Measurements from ENCODE around the gene SLIT3. TPM values are rescaled to one million over a fixed set of nuclear protein-coding genes. Genes with fewer than 3 reads are reported as not detected.

SLIT3 gene
- total RNA-seq, 1 experiment from 2014 or later, result 0.44 TPM

DNA sequence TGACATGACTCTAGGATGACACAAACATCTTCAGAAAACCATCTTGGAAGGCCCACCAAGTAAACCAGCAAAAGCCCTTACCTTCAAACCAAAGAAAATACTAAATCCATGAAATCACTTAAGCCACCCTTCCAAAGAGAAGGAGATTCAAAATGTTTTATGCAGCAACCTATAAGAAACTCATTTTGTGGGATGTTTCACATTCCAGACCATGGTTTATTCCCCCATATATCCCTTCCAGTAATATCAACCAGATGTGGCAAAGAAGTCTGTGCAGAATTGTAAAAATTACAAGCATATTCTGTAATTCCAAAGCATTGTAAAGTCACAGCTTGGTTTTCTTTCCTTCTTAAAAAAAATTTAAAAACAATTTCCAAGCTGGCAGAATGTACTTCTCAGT lies 117.4 kb downstream of the SLIT3 start:
- Histone ChIP-seq H3K9ac (ENCODE audit: low read length) (no peak overlapping the region), H3K36me3 (ENCODE audit: low read depth, low read length) (no peaks in the 10 kb centered on the region), H3K27ac (ENCODE audit: low read length) (no peak overlapping the region), H4K20me1 (ENCODE audit: low read length) (no peaks in the 10 kb centered on the region), H3K9me3 (ENCODE audit: low read length) (no peaks in the 10 kb centered on the region), H3K79me2 (ENCODE audit: low read length) (no peaks in the 10 kb centered on the region), H3F3A (ENCODE audit: low read length, unreplicated experiment) (no peaks in the 10 kb centered on the region), H3K4me1 (ENCODE audit: insufficient read depth, low read length) (no peaks in the 10 kb centered on the region), H2AFZ (ENCODE audit: low read length) (no peak overlapping the region), H3K9me2 (replicated peaks; ENCODE audit: low read length) (no peaks in the 10 kb centered on the region), H3K4me2 (ENCODE audit: low read length) (no peak overlapping the region), H3K27me3 (ENCODE audit: low read length) (peaks cover 16% of the 10 kb centered on the region; the same call in 1 of the 2 replicates), H3K4me3 (ENCODE audit: low read length) (no peak overlapping the region)
- ChIA-PET CTCF (no interaction called here), POLR2A (ENCODE audit: unreplicated experiment) (no interaction called here)
- DNase-seq (no peak), ATAC-seq (no peak)
- no peak for TF ChIP-seq EZH2phosphoT487 (IDR thresholded peaks at IDR 0.05; ENCODE audit: borderline replicate concordance, low read length)
- TF ChIP-seq, protein P1, sequence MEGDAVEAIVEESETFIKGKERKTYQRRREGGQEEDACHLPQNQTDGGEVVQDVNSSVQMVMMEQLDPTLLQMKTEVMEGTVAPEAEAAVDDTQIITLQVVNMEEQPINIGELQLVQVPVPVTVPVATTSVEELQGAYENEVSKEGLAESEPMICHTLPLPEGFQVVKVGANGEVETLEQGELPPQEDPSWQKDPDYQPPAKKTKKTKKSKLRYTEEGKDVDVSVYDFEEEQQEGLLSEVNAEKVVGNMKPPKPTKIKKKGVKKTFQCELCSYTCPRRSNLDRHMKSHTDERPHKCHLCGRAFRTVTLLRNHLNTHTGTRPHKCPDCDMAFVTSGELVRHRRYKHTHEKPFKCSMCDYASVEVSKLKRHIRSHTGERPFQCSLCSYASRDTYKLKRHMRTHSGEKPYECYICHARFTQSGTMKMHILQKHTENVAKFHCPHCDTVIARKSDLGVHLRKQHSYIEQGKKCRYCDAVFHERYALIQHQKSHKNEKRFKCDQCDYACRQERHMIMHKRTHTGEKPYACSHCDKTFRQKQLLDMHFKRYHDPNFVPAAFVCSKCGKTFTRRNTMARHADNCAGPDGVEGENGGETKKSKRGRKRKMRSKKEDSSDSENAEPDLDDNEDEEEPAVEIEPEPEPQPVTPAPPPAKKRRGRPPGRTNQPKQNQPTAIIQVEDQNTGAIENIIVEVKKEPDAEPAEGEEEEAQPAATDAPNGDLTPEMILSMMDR (conservative IDR thresholded peaks at IDR 0.05; ENCODE audit: low read depth, low read length), result no peak
- no peak for TF ChIP-seq EZH2 (IDR thresholded peaks at IDR 0.05; ENCODE audit: low read length, unreplicated experiment)
- no TSS peak for BruUV-seq (replicated peaks)
- intact Hi-C loops (cut with micrococcal nuclease), result no loop called here

DNA sequence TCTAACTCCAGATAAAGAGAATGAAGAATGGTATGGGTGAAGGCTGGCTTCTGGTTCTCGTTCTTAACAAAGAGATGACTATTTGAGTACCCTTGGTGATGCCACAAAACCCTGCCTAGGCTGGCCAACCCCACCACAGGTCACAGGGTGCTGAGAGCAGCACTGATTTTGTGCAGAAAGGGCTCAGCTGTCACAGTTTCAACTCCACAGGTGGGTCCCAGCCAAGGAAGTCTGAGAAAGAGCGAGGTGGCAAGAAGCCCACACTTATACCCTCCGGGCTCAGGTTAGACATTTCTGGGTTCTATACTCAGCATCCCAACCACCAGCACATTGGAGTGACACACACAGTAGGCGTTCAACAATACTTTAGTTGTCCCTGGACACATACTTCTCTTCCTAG lies 118.1 kb downstream of the SLIT3 start:
- POLR2A ChIA-PET (ENCODE audit: unreplicated experiment), result no interaction called here
- no peak overlapping the region for H3K9ac ChIP-seq (ENCODE audit: low read length)
- H3K9me3 ChIP-seq (ENCODE audit: low read length), result no peaks in the 10 kb centered on the region
- DNase-seq (no peak), ATAC-seq (no peak)
- H3K27ac ChIP-seq (ENCODE audit: low read length), result no peak overlapping the region
- H3K79me2 ChIP-seq (ENCODE audit: low read length), result no peaks in the 10 kb centered on the region
- H3F3A ChIP-seq (ENCODE audit: low read length, unreplicated experiment), result no peaks in the 10 kb centered on the region
- H3K9me2 ChIP-seq (replicated peaks; ENCODE audit: low read length), result no peaks in the 10 kb centered on the region
- H3K4me2 ChIP-seq (ENCODE audit: low read length), result no peak overlapping the region
- H4K20me1 ChIP-seq (ENCODE audit: low read length), result no peaks in the 10 kb centered on the region
- no TSS peak for BruUV-seq (replicated peaks)
- no peaks in the 10 kb centered on the region for H3K36me3 ChIP-seq (ENCODE audit: low read depth, low read length)
- intact Hi-C loops (cut with micrococcal nuclease), result no loop called here
- peaks cover 16% of the 10 kb centered on the region; the same call in 1 of the 2 replicates for H3K27me3 ChIP-seq (ENCODE audit: low read length)
- no peak overlapping the region for H2AFZ ChIP-seq (ENCODE audit: low read length)
- H3K4me3 ChIP-seq (ENCODE audit: low read length), result no peak overlapping the region
- CTCF ChIA-PET, result no interaction called here
- TF ChIP-seq EZH2 (IDR thresholded peaks at IDR 0.05; ENCODE audit: low read length, unreplicated experiment) (no peak), EZH2phosphoT487 (IDR thresholded peaks at IDR 0.05; ENCODE audit: borderline replicate concordance, low read length) (no peak)
- TF ChIP-seq, protein P1 (conservative IDR thresholded peaks at IDR 0.05; ENCODE audit: low read depth, low read length), result no peak
- no peaks in the 10 kb centered on the region for H3K4me1 ChIP-seq (ENCODE audit: insufficient read depth, low read length)

DNA sequence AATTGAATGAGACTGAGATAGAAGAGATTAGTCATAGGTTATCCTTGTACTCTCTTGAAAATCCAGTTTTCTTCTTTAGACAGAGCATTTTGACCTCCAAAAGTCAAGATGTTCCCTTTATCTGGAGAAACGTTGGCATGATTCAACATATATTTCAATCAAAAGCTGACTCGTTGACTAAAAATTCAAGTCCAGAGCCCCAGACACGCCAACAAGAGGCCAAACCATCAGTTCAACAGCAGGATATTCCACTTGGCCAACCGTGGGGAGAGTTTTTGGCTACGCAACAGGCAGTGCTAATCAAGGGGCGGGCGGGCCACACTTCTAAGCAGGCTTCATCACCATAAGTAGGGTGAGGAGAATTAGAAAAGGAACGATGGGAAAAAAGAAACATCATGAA lies 119.1 kb downstream of the SLIT3 start:
- H3K9ac ChIP-seq (ENCODE audit: low read length), result no peak overlapping the region
- no peak overlapping the region for H3K4me3 ChIP-seq (ENCODE audit: low read length)
- POLR2A ChIA-PET (ENCODE audit: unreplicated experiment), result no interaction called here
- no peaks in the 10 kb centered on the region for H4K20me1 ChIP-seq (ENCODE audit: low read length)
- no peaks in the 10 kb centered on the region for H3F3A ChIP-seq (ENCODE audit: low read length, unreplicated experiment)
- TF ChIP-seq EZH2 (IDR thresholded peaks at IDR 0.05; ENCODE audit: low read length, unreplicated experiment), result no peak
- H3K9me3 ChIP-seq (ENCODE audit: low read length), result no peaks in the 10 kb centered on the region
- no peak overlapping the region for H3K27ac ChIP-seq (ENCODE audit: low read length)
- intact Hi-C loops (cut with micrococcal nuclease), result no loop called here
- H2AFZ ChIP-seq (ENCODE audit: low read length), result no peak overlapping the region
- H3K27me3 ChIP-seq (ENCODE audit: low read length), result peaks cover 16% of the 10 kb centered on the region; the same call in 1 of the 2 replicates
- no peaks in the 10 kb centered on the region for H3K79me2 ChIP-seq (ENCODE audit: low read length)
- no TSS peak for BruUV-seq (replicated peaks)
- CTCF ChIA-PET, result no interaction called here
- H3K36me3 ChIP-seq (ENCODE audit: low read depth, low read length), result no peaks in the 10 kb centered on the region
- H3K4me2 ChIP-seq (ENCODE audit: low read length), result no peak overlapping the region
- H3K4me1 ChIP-seq (ENCODE audit: insufficient read depth, low read length), result no peaks in the 10 kb centered on the region
- no peaks in the 10 kb centered on the region for H3K9me2 ChIP-seq (replicated peaks; ENCODE audit: low read length)
- ATAC-seq, result no peak
- DNase-seq, result peak; percentile 38

All from PC-3 (cell line).